ENCODE measurements around the gene TM9SF2. TPM values are rescaled to one million over a fixed set of nuclear protein-coding genes. Genes with fewer than 3 reads are reported as not detected.
"Not testable (repeated sequence)": the region's sequence is repeated elsewhere in the genome, so short reads cannot be mapped to it uniquely, and the experiment has no call there.

Gene TM9SF2
- total RNA-seq: 102 TPM

GRCh38 chr13:99501184-99501847, at the start of gene TM9SF2:
TSS of gene TM9SF2 (plus strand) at chr13:99501472. CDS start at chr13:99501607, 135 bp downstream.
- peak; percentile 96 for DNase-seq

- no peak for DNase-seq
Observed at GRCh38 chr13:99454518-99455183, 46.6 kb upstream of the TM9SF2 start.

GRCh38 chr13:99459099-99459850, 42.0 kb upstream of the TM9SF2 start:
- no peak for DNase-seq

- not testable (repeated sequence) for DNase-seq
Observed at GRCh38 chr13:99460802-99461201, 40.5 kb upstream of the TM9SF2 start.

- DNase-seq: no peak
Observed at GRCh38 chr13:99463646-99464397, 37.5 kb upstream of the TM9SF2 start.

GRCh38 chr13:99464441-99464949, 36.8 kb upstream of the TM9SF2 start:
- DNase-seq: peak; percentile 32

GRCh38 chr13:99465454-99465853, 35.8 kb upstream of the TM9SF2 start:
- DNase-seq: no peak

GRCh38 chr13:99467764-99468163, 33.5 kb upstream of the TM9SF2 start:
- no peak for DNase-seq

GRCh38 chr13:99469041-99469440, 32.2 kb upstream of the TM9SF2 start:
- no peak for DNase-seq

GRCh38 chr13:99470027-99470426, 31.2 kb upstream of the TM9SF2 start:
- DNase-seq: no peak

GRCh38 chr13:99471221-99472121, 29.8 kb upstream of the TM9SF2 start:
- DNase-seq: no peak

GRCh38 chr13:99472122-99472440, 29.2 kb upstream of the TM9SF2 start:
- DNase-seq: no peak

GRCh38 chr13:99473515-99473914, 27.8 kb upstream of the TM9SF2 start:
- no peak for DNase-seq

- no peak for DNase-seq
Observed at GRCh38 chr13:99476648-99477047, 24.6 kb upstream of the TM9SF2 start.

GRCh38 chr13:99477493-99477892, 23.8 kb upstream of the TM9SF2 start:
- DNase-seq: no peak

GRCh38 chr13:99481366-99481765, 19.9 kb upstream of the TM9SF2 start:
- DNase-seq: no peak

GRCh38 chr13:99484473-99484872, 16.8 kb upstream of the TM9SF2 start:
- no peak for DNase-seq

- no peak for DNase-seq
Observed at GRCh38 chr13:99486996-99487395, 14.3 kb upstream of the TM9SF2 start.

- DNase-seq: no peak
Observed at GRCh38 chr13:99489028-99489427, 12.2 kb upstream of the TM9SF2 start.

GRCh38 chr13:99491750-99492149, 9.5 kb upstream of the TM9SF2 start:
- DNase-seq: not testable (repeated sequence)

- no peak for DNase-seq
Observed at GRCh38 chr13:99495466-99496183, 5.6 kb upstream of the TM9SF2 start.

Data from skin of body (tissue), 2 donors.